GM21825 (cell line): ENCODE results near the gene DAP.
"Not testable (repeated sequence)": the region's sequence is repeated elsewhere in the genome, so short reads cannot be mapped to it uniquely, and the experiment has no call there.

Experiments
- ATAC-seq: cut with Tn5 transposase; IDR thresholded peaks from one replicate; pipeline ENCODE4 v1.9.1; 2021; ENCODE audit warnings: mild to moderate bottlenecking, moderate library complexity; ENCODE audit not compliant: unreplicated experiment

Gene DAP

DNA sequence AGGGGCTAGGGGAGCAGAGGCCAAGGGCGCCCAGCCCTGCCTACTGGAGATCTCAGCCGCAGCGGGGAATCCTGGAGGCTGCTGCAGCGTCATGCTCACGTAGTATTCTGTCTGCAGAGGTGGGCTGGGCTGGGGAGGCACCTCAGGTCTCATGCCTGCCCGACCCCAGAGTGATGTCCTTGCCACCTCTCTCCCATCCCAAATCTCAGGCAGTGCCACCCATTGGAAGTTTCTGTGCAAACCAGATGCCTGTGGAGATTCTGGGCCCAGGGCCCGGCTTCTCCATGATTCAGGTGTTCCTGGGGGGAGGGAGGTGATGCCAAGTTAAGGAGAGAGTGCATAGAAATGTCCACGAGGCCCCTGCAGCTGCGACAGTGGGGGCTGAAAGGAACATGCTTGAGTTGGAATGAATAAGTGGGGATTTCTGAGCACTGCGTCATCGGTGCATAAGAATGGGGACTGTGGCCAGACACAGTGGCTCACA is 125.1 kb downstream of the DAP start:
- no peak for ATAC-seq

GRCh38 chr5:10635257-10635866 is 125.7 kb downstream of the DAP start:
- peak; percentile 67 for ATAC-seq

GRCh38 chr5:10634562-10634961 is 126.5 kb downstream of the DAP start:
- ATAC-seq, result no peak

DNA sequence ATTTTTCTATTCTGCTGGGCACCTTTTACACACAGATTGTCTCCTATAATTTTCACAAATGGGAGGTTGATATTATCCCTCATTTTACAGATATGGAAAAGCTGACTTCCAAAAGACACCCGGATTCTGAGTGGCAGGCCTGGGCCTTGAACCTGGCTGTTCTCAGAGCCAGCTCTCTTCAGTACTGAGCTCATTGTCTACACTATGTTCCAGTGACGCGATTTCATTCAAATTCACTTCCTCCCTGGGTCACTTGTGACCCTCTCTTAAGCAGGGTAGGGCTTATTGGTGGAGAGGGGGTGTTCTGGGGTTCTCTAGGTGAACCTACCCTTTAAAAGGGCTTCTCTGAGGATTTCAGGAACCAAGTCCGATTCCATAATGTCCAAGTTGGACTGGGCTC is 127.0 kb downstream of the DAP start:
- no peak for ATAC-seq

- no peak for ATAC-seq
Measured at GRCh38 chr5:10633271-10634049, 127.6 kb downstream of the DAP start.

DNA sequence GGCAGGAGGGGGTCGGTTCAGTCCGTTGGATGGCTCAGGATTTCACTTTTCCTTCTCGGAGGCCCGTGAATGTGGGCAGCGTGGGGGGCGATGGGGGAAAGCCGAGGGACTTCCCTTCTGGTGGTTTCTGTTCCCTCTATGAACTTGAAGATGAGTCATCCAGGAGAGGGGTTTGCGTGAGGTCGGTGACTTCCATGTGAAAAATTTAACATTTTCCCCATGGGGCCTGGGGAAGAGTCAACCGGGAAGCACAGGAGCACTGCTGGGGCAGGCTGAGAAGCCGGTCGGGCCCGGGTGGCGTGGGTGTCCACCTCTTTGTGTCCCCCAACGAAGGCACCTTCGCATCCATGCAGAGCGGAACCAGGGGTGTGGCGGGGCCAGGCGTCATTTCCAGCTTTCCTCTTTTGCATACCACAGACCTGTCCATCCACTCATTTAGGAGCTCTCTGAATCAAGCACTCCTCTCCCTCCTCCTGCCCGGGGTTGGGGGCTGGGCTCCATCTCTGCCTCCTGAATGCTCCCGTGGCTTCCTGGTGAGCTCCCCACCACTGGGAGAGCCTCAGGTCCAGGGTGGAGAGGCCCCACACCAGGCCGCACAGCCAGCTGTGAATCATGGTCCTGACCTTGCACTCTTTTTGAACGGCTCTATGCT is 128.8 kb downstream of the DAP start:
- peak; percentile 40 for ATAC-seq

- peak; percentile 2 for ATAC-seq
Measured at GRCh38 chr5:10631316-10631996, 129.6 kb downstream of the DAP start.

- not testable (repeated sequence) for ATAC-seq
Measured at GRCh38 chr5:10630744-10631143, 130.3 kb downstream of the DAP start.

DNA sequence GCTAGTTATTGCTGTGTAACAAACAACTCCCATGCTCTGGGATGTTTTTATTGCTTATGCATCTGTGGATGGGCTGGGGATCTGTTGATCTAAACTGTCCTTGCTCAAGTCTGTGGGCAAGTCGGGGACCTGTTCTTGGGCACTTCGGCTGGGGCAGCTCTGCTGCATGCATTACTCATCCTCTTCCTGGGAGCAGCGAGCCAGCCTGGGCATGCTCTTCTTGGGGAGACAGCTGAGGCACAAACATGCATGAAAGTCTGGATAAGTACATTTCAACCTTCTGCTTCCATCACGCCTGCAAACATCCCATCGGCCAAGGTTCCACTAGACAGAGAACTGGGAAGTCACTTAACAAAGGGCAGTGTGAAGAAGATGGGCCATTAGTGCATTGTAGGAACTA is 130.9 kb downstream of the DAP start:
- no peak for ATAC-seq

DNA sequence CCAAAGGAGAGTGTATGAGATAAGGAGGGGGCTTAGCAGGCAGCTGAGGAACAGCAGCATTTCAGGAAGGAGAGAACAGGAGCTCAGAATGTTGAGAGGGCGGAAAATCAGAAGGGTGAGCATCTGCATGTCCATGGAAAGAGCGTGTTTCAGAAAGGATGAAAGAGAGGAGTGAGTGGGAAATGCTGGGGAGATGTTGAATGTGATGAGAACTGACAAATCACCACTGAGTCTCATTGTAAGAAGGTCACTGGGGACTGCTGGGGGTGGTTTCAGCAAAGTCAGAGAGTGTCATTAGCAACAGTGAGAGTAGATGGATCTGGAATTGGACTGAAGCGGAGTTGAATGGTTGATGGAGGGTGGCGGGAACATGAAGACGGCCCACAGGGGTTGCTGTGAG is 131.4 kb downstream of the DAP start:
- no peak for ATAC-seq
